Measurements from ENCODE around the gene RHO.

Gene RHO

GRCh38 chr3:129577925-129578786 is 49.7 kb downstream of the RHO start:
- DNase-seq (ENCODE audit: low read depth): no peak

DNA sequence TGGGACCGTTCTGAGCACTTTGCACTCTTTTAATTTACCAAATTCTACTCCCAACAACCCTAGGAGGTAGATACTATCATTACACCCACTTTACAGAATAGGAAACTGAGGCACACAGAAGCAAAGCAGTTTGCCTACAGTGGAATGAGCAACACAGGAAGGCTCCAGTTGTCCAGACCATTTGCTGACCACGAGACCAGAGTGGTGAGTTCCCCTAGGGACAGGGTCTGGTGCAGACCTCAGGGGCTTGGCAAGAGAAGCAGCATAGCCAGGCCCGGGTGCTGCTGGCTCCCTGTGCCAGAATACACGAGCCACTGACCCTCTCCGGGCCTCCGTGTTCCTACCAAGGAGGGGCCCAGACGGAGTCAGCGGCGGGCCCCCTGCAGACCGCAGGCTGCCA is 51.6 kb downstream of the RHO start:
- DNase-seq (ENCODE audit: low read depth): no peak

DNA sequence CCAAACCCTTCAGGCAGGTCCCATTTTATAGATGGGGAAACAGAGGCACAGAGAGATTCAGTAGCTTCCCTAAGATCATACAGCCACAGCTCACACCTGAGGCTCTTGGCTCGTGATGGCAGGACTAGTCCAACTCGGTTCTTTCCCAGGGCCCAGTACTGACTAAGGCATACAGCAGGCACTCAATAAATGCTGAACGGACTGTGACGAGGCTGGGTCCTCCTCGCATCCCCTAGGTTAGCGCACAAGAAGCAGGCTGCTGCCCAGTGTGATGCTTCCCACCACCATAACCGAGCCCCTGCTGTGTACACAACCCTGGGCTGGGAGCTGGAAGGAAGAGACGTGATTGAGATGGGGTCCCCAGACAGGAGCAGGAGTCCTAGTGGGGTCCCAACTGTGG is 53.2 kb downstream of the RHO start:
- DNase-seq (ENCODE audit: low read depth): no peak

DNA sequence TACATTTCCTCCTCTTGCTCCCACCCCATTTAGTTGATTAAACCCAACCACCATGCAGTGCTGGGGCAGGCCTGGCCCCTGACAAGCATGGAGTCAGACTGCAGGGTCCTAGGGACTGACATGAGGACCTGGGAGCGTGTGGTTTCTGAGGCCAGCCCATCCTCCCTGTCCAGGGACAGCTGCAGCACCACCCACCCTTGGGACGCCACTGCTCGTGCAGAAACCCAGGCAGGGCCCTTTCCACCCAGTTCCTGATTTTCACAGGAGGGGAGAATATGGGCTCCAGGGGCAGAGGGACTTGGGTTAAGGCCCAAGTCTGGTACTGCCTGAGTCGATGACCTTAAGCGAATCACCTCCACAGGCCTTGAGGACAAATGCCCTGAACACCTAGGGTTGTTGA is 54.4 kb downstream of the RHO start:
- DNase-seq (ENCODE audit: low read depth): no peak

- no peak for DNase-seq (ENCODE audit: low read depth)
Observed at GRCh38 chr3:129583289-129583688, 54.9 kb downstream of the RHO start.

- no peak for DNase-seq (ENCODE audit: low read depth)
Observed at GRCh38 chr3:129584631-129585030, 56.2 kb downstream of the RHO start.

All from GM04503 (cell line).